Ishikawa (cell line): Measurements from ENCODE around the gene ARHGAP31.

ENCODE experiments used
- CEBPB ChIP-seq: IDR thresholded peaks from 2 replicates; pipeline ENCODE4 v1.6.1; 2012
- CREB1 ChIP-seq: IDR thresholded peaks from 2 replicates; pipeline ENCODE4 v1.6.1; 2012; ENCODE audit warnings: low read depth
- EGR1 ChIP-seq: IDR thresholded peaks from 2 replicates; pipeline ENCODE4 v1.6.1; 2012
- EP300 ChIP-seq: IDR thresholded peaks from 2 replicates; pipeline ENCODE4 v1.6.1; 2012; ENCODE audit warnings: borderline replicate concordance
- FOXM1 ChIP-seq: IDR thresholded peaks from 2 replicates; pipeline ENCODE4 v1.6.1; 2012; ENCODE audit warnings: low read depth, borderline replicate concordance
- NFIC ChIP-seq: IDR thresholded peaks from 2 replicates; pipeline ENCODE4 v1.6.1; 2012
- RAD21 ChIP-seq: IDR thresholded peaks from 2 replicates; pipeline ENCODE4 v1.6.1; 2012; ENCODE audit warnings: low read depth
- TAF1 ChIP-seq: IDR thresholded peaks from 2 replicates; pipeline ENCODE4 v1.6.1; 2012; ENCODE audit warnings: low read depth, mild to moderate bottlenecking
- TCF12 ChIP-seq: IDR thresholded peaks from 2 replicates; pipeline ENCODE4 v1.6.1; 2012; ENCODE audit warnings: low read depth
- TEAD4 ChIP-seq: IDR thresholded peaks from 2 replicates; pipeline ENCODE4 v1.6.1; 2012
- YY1 ChIP-seq: IDR thresholded peaks from 2 replicates; pipeline ENCODE4 v1.6.1; 2012; ENCODE audit warnings: low read depth
- ZBTB7A ChIP-seq: IDR thresholded peaks from 2 replicates; pipeline ENCODE4 v1.6.1; 2012; ENCODE audit warnings: low read depth
- TF ChIP-seq, protein P1 (sequence below): IDR thresholded peaks from 2 replicates; pipeline ENCODE4 v1.6.1; 2012
- TF ChIP-seq, protein P2 (sequence below): IDR thresholded peaks from 2 replicates; pipeline ENCODE4 v1.6.1; 2012; ENCODE audit warnings: low read depth, mild to moderate bottlenecking
- TF ChIP-seq, protein P3 (sequence below): IDR thresholded peaks from 2 replicates; pipeline ENCODE4 v1.6.1; 2012

ARHGAP31 gene

DNA sequence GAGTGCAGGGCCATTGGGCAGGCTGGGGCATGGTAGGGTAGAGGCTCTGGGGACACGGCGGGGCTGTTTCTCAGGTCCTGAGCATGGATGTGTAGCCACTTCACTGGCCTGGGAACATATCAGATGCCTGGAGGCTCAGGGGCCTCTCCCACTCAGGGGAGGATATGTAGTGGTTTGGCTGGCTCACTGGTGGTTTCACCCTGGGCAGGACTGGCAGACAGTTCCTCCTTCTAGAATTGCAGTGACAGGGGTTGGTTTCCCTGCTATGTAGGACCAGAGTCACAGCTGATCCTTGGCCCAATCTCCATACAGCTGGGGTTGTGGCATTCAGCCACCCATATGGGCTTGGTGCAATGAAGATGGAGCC is 4.8 kb upstream of the ARHGAP31 start:
- TF ChIP-seq ZBTB7A: no peak
- TF ChIP-seq TCF12: no peak
- TF ChIP-seq, protein P1, sequence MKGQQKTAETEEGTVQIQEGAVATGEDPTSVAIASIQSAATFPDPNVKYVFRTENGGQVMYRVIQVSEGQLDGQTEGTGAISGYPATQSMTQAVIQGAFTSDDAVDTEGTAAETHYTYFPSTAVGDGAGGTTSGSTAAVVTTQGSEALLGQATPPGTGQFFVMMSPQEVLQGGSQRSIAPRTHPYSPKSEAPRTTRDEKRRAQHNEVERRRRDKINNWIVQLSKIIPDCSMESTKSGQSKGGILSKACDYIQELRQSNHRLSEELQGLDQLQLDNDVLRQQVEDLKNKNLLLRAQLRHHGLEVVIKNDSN: no peak
- TF ChIP-seq CEBPB: no peak

DNA sequence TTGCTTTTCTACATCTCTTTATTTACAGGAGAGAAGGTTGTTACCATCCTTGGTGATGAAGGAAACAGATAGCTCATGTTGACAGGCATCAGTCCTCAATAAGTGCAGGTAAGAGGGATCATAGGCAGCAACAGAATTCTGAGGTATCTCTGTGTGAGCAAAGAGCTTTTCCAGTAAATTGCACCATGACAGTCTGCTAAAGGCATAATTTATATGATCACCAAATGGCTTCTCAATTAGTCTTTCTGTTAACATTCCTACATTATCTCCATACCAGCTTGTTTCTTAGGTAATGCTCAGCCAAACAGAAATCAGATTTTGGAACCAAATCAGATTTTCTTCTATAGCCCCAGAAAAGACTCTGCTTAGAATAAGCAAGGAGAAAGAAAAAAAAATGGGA is 3.6 kb upstream of the ARHGAP31 start:
- TF ChIP-seq FOXM1 (no peak), TCF12 (no peak), TAF1 (no peak), CEBPB (no peak), TEAD4 (no peak), NFIC (no peak), RAD21 (no peak), CREB1 (no peak), ZBTB7A (no peak), YY1 (no peak), EGR1 (no peak), EP300 (no peak)
- TF ChIP-seq, protein P2, sequence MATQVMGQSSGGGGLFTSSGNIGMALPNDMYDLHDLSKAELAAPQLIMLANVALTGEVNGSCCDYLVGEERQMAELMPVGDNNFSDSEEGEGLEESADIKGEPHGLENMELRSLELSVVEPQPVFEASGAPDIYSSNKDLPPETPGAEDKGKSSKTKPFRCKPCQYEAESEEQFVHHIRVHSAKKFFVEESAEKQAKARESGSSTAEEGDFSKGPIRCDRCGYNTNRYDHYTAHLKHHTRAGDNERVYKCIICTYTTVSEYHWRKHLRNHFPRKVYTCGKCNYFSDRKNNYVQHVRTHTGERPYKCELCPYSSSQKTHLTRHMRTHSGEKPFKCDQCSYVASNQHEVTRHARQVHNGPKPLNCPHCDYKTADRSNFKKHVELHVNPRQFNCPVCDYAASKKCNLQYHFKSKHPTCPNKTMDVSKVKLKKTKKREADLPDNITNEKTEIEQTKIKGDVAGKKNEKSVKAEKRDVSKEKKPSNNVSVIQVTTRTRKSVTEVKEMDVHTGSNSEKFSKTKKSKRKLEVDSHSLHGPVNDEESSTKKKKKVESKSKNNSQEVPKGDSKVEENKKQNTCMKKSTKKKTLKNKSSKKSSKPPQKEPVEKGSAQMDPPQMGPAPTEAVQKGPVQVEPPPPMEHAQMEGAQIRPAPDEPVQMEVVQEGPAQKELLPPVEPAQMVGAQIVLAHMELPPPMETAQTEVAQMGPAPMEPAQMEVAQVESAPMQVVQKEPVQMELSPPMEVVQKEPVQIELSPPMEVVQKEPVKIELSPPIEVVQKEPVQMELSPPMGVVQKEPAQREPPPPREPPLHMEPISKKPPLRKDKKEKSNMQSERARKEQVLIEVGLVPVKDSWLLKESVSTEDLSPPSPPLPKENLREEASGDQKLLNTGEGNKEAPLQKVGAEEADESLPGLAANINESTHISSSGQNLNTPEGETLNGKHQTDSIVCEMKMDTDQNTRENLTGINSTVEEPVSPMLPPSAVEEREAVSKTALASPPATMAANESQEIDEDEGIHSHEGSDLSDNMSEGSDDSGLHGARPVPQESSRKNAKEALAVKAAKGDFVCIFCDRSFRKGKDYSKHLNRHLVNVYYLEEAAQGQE: no peak
- TF ChIP-seq, protein P3, sequence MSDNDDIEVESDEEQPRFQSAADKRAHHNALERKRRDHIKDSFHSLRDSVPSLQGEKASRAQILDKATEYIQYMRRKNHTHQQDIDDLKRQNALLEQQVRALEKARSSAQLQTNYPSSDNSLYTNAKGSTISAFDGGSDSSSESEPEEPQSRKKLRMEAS: no peak
- TF ChIP-seq, protein P1: no peak

DNA sequence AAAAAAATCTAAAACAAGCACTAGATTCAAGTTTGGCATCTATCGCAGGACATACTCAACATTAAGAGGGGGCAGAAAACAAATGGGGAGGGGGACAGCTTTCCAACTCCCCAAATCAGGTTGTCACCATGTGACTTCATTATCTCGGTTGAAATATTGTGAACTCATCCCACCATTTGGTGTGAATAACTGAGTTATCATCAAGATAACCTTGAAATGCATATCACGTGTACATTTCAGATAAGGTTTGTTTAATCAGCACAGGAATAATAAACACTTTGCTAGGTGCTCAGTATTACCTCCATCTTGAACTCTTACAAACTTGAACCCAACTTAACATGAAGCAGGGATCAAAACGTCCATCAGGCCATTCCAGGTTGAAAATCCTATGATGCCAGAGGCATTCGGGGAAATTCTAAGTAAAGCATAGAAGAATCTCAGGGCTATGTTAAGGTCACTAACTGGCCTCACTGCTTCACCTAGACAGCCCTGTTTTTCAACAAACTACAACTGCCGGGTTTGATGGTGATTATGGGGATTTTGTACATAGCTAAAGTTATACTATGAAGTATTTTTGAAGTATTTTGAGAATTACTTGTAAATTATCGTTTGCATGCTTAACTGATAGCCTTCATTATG is 3.0 kb upstream of the ARHGAP31 start:
- TF ChIP-seq TAF1: no peak

DNA sequence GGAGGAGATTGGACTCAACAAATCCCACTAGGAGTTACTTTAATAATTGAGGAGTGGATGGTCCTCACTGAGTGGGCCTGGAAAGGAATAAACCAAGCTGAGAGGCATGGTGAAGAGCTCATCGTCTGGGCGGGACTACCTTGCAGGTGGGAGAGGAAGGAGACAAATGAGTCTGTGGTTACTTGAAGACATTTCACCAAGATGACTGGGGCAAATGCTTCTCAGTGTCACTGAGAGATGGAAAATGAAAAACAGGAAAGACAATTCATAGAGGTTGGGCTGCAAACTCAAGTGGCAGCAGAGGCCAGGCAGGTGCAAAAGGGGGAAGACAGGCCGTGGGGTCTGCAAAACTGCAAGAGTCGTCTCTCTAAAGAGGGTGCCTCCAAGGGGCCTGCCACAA is 1.5 kb upstream of the ARHGAP31 start:
- TF ChIP-seq FOXM1 (no peak), CREB1 (no peak), EGR1 (no peak)
- TF ChIP-seq, protein P2: no peak

DNA sequence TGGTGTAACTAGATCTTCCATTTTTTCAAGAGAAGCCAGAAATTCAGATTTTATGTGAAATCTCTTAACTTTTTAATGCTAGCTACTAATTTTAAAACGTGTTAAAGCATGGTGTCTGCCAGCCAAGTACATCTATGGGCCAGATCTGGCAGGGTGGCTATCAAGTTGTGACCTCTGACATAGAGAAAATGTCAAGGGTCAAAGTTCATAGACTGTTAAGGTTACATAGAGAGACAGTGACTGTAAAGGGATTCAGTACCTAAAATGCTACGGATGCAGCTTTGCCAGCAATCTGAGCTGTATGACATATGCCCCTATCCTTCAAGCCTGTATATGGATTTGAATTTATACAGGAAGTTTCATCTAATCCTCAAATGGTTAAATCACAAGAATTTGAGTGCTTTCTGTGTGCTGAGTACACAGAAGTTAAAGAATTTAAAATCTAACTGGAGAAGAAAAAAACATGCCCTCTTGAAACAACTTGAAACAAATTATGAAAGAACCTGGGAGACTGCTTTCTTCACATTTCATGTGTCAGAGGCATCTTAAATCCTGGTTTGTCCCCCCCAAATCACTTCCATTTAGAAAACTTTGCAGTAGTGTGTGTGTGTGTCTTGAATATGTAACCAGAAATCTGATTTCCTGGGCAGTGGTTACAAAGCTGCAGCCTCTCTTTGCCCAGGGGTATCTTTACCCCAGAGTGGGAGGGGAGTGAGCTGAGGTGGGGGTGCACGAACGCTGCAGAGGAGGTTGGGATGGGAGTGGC is 895 bp upstream of the ARHGAP31 start:
- TF ChIP-seq, protein P1: no peak
- TF ChIP-seq CEBPB (no peak), YY1 (no peak), TAF1 (no peak), EGR1 (no peak), NFIC (no peak), TCF12 (no peak), TEAD4 (no peak), RAD21 (no peak), EP300 (no peak), ZBTB7A (no peak), CREB1 (no peak), FOXM1 (no peak)
- TF ChIP-seq, protein P3: no peak
- TF ChIP-seq, protein P2: no peak
